GM12878 (cell line): Measurements from ENCODE around the gene ADAMTS2. TPM values are rescaled to one million over a fixed set of nuclear protein-coding genes. Genes with fewer than 3 reads are reported as not detected.

Source experiments
- ATAC-seq: fragments of 200-7000 bp; cut with Tn5 transposase; 3 replicates; pipeline ENCODE4 v1.9.1; 2020; ENCODE audit warnings: mild to moderate bottlenecking, moderate library complexity
- BruUV-seq: library from RNA; stranded (reverse); fragments of 400-500 nt; replicated peaks from 2 replicates; lab custom pipeline; 2021; lab: Mats Ljungman, UMichigan
- CTCF ChIA-PET: fragments of 300-600 bp; sonication (Branson Sonifier 250); formaldehyde crosslinking; extraction: SDS; loops from one replicate; lab custom pipeline; 2021; ENCODE audit warnings: inconsistent platforms; lab: Yijun Ruan, JAX
- POLR2A ChIA-PET: fragments of 350-600 bp; formaldehyde crosslinking; extraction: SDS; loops from one replicate; lab custom pipeline; 2021; ENCODE audit warnings: inconsistent platforms; lab: Charles Lee
- RAD21 ChIA-PET: fragments of 300-600 bp; sonication (Branson Sonifier 250); formaldehyde crosslinking; loops from one replicate; lab custom pipeline; 2023; ENCODE audit warnings: antibody characterized with exemption; ENCODE audit not compliant: unreplicated experiment; lab: Charles Lee
- SMC1A ChIA-PET: fragments of 300-600 bp; sonication (Branson Sonifier 250); formaldehyde crosslinking; loops from one replicate; lab custom pipeline; 2023; ENCODE audit not compliant: unreplicated experiment, uncharacterized antibody; lab: Charles Lee
- DNase-seq: peaks from one replicate; pipeline ENCODE4 v3.0.0-alpha.2; 2011; ENCODE audit warnings: low read depth, low spot score
- FAIRE-seq: peaks from 3 replicates; lab custom pipeline; 2011; peaks lifted over from hg19 to GRCh38; lab: Jason Lieb, UNC
- H2AFZ ChIP-seq: 2 replicates; pipeline ENCODE4 v1.6.0; 2011; ENCODE audit warnings: low read depth, low read length, control low read depth; ENCODE audit not compliant: control insufficient read depth
- H3K27ac ChIP-seq: 2 replicates; pipeline ENCODE4 v1.5.1; 2011; ENCODE audit warnings: control low read depth; ENCODE audit not compliant: control insufficient read depth, insufficient read depth
- H3K27me3 ChIP-seq, 2 experiments: replicated peaks in 1 of 2; 2 replicates each; pipeline versions ENCODE4 v1.6.0 to v1.6.1; 2011; ENCODE audit warnings: low read length in 1 of 2; ENCODE audit not compliant: control insufficient read depth in 2 of 2, insufficient read depth in 2 of 2
- H3K36me3 ChIP-seq, 2 experiments: 2 replicates each; pipeline ENCODE4 v1.5.1; 2011; ENCODE audit warnings: low read length in 1 of 2; ENCODE audit not compliant: control insufficient read depth in 2 of 2, insufficient read depth in 2 of 2
- H3K4me1 ChIP-seq: 2 replicates; pipeline ENCODE4 v1.6.1; 2011; ENCODE audit warnings: mild to moderate bottlenecking, low read length, moderate library complexity, mixed read lengths; ENCODE audit not compliant: control insufficient read depth, insufficient read depth
- H3K4me2 ChIP-seq: 2 replicates; pipeline ENCODE4 v1.6.0; 2011; ENCODE audit warnings: control low read depth; ENCODE audit not compliant: control insufficient read depth, insufficient read depth
- H3K4me3 ChIP-seq: fragments of 200-600 bp; sonication (generic); 2 replicates; pipeline ENCODE4 v1.5.1; 2016
- H3K79me2 ChIP-seq: 2 replicates; pipeline ENCODE4 v1.6.0; 2011; ENCODE audit warnings: low read length; ENCODE audit not compliant: control insufficient read depth, insufficient read depth
- H3K9ac ChIP-seq: 2 replicates; pipeline ENCODE4 v1.8.0; 2011; ENCODE audit warnings: low read length, control low read depth, mixed read lengths; ENCODE audit not compliant: control insufficient read depth, insufficient read depth
- H3K9me3 ChIP-seq: replicated peaks from 3 replicates; pipeline ENCODE4 v1.5.1; 2011; ENCODE audit warnings: mild to moderate bottlenecking, low read length; ENCODE audit not compliant: control insufficient read depth, insufficient read depth
- H4K20me1 ChIP-seq: 2 replicates; pipeline ENCODE4 v1.6.0; 2011; ENCODE audit not compliant: control insufficient read depth, insufficient read depth
- EED ChIP-seq: sonication (generic); IDR thresholded peaks from 2 replicates; pipeline ENCODE4 v1.6.1; 2016; ENCODE audit warnings: antibody characterized with exemption, low read depth
- EP300 ChIP-seq, 2 experiments: fragments of 150-350 bp in 1 of 2; IDR thresholded peaks; 2 replicates each; pipeline ENCODE4 v1.6.1; 2011 to 2012; ENCODE audit warnings: low read depth in 2 of 2, low read length in 2 of 2, borderline replicate concordance in 1 of 2, improper control_type of control experiment in 1 of 2, inconsistent platforms in 1 of 2; ENCODE audit not compliant: control insufficient read depth in 1 of 2
- ETV6 ChIP-seq, 2 experiments: fragments of 450-650 bp in 1 of 2; IDR thresholded peaks in 1 of 2; conservative IDR thresholded peaks in 1 of 2; 2 replicates each; pipeline ENCODE4 v1.6.1; 2014; ENCODE audit warnings: antibody characterized with exemption in 1 of 2, borderline replicate concordance in 1 of 2, low read depth in 1 of 2, mild to moderate bottlenecking in 1 of 2, moderate library complexity in 1 of 2
- FOS ChIP-seq: IDR thresholded peaks from 3 replicates; pipeline ENCODE4 v1.6.1; 2011; ENCODE audit warnings: borderline replicate concordance; ENCODE audit not compliant: insufficient read length; ENCODE audit errors: extremely low read depth
- HDGF ChIP-seq: fragments of 450-650 bp; IDR thresholded peaks from 2 replicates; pipeline ENCODE4 v1.6.1; 2016; ENCODE audit warnings: antibody characterized with exemption
- KLF5 ChIP-seq: fragments of 450-650 bp; IDR thresholded peaks from 2 replicates; pipeline ENCODE4 v1.6.1; 2014; ENCODE audit warnings: mild to moderate bottlenecking; ENCODE audit not compliant: partially characterized antibody
- TCF3 ChIP-seq: IDR thresholded peaks from 2 replicates; pipeline ENCODE4 v1.6.1; 2012; ENCODE audit warnings: low read depth, mild to moderate bottlenecking, low read length, borderline replicate concordance; ENCODE audit not compliant: insufficient read depth
- ZNF384 ChIP-seq: IDR thresholded peaks from 2 replicates; pipeline ENCODE4 v1.6.1; 2012; ENCODE audit warnings: low read depth, mild to moderate bottlenecking, low read length, improper control_type of control experiment, borderline replicate concordance
- WGBS: methylation state at CpG from one replicate; pipeline ENCODE4 v1.1.6; 2016; ENCODE audit warnings: low lambda C conversion rate; ENCODE audit not compliant: insufficient replicate concordance, insufficient coverage; ENCODE audit errors: missing lambda C conversion rate; 5-methylcytosine and 5-hydroxymethylcytosine counted together
- in situ Hi-C: fragments of 300-500 bp; cut with MboI; formaldehyde crosslinking; loops from 9 replicates; pipeline ENCODE4 v1.14.3; 2018; ENCODE audit warnings: mixed read lengths
- intact Hi-C: fragments of 100-400 bp; cut with micrococcal nuclease; formaldehyde crosslinking; loops from one replicate; pipeline ENCODE4 v1.14.2; 2022; ENCODE audit not compliant: unreplicated experiment
- polyA plus RNA-seq, 11 experiments: library from polyadenylated mRNA; depleted of rRNA in 4 of 11; unstranded in 6 of 11; stranded (reverse) in 5 of 11; fragments of >200 nt; fragmentation: Nextera tagmentation in 4 of 11; fragmentation: Illumina TruSeq in 1 of 11; extraction: Ambion mirVana in 4 of 11; extraction: Trizol in 1 of 11; gene quantifications; 1 replicate in 1 of 11; 2 replicates in 10 of 11; pipeline versions ENCODE4 v1.2.1 to v1.2.3, GENCODE V29; 2011 to 2016; ENCODE audit warnings: inconsistent platforms in 2 of 11, missing spikeins in 2 of 11, low read depth in 1 of 11
- total RNA-seq, 4 experiments: library from RNA; depleted of rRNA in 3 of 4; stranded (reverse); fragments of >200 nt in 3 of 4; fragmentation: Illumina TruSeq in 1 of 4; extraction: Trizol in 1 of 4; gene quantifications; 2 replicates each; pipeline versions ENCODE4 v1.2.1 to v1.2.3, GENCODE V29; 2013 to 2021
- TF ChIP-seq, protein P1 (sequence below): fragments of 450-650 bp; IDR thresholded peaks from 2 replicates; pipeline ENCODE4 v1.6.1; 2017; ENCODE audit warnings: mild to moderate bottlenecking

ADAMTS2 gene
- total and polyA plus RNA-seq, 10 of the 15 experiments (the other 5 are each of a cell fraction or from before 2014, with no cell fraction given): 0.03 to 0.05 TPM; not detected in 8

DNA sequence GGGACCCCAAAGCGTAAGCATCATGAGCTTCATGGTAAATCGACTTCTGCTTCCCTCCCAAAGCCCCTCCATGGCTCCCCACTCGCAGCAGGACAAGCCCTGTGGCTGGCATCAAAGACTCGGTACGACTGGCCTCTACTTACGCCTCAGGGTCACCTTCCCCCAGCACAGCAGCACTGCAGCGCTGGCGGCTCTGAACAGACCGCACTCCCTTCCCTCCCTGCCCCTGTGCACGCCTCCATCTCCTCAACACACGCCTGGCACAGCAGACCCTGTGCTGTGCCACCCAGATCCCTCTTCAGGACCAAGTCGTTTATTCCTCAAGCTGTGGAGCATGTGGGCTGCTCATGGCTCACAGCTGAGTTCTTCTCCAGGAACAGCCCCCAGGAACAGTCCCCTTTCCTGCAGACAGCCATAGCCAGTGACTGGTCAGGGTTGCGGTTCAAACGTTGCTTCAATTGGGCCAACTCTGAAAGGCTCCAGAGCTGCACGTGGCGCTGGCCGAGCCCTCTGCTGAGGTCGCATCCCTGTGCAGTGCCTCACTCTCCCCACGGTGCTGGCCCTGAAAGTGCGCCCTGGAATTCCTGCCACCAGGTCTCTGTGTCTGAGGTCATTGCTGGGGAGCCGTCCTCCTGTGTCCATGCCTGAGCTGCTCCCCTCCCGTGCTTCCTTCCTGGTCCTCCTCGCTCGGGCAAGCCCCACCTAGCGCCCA lies 197.1 kb downstream of the ADAMTS2 start:
- H3K36me3 ChIP-seq: no peaks in the 10 kb centered on the region
- no TSS peak for BruUV-seq
- POLR2A ChIA-PET: no interaction called here
- H3K4me1 ChIP-seq: no peaks in the 10 kb centered on the region
- no peak for FAIRE-seq
- H3K9me3 ChIP-seq: peaks cover 4% of the 10 kb centered on the region; the same call in 1 of the 3 replicates
- TF ChIP-seq ZNF384 (no peak), EED (no peak), TCF3 (no peak), HDGF (no peak), KLF5 (no peak), FOS (no peak), EP300 (IDR thresholded peaks at IDR 0.05; ENCODE audit: borderline replicate concordance in 1 of 2, control insufficient read depth in 1 of 2, low read depth in 2 of 2, low read length in 2 of 2) (no peak), ETV6 (conservative IDR thresholded peaks at IDR 0.05 in 1 of 2, IDR thresholded peaks at IDR 0.05 in 1 of 2; ENCODE audit: borderline replicate concordance in 1 of 2, low read depth in 1 of 2) (no peak)
- TF ChIP-seq, protein P1, sequence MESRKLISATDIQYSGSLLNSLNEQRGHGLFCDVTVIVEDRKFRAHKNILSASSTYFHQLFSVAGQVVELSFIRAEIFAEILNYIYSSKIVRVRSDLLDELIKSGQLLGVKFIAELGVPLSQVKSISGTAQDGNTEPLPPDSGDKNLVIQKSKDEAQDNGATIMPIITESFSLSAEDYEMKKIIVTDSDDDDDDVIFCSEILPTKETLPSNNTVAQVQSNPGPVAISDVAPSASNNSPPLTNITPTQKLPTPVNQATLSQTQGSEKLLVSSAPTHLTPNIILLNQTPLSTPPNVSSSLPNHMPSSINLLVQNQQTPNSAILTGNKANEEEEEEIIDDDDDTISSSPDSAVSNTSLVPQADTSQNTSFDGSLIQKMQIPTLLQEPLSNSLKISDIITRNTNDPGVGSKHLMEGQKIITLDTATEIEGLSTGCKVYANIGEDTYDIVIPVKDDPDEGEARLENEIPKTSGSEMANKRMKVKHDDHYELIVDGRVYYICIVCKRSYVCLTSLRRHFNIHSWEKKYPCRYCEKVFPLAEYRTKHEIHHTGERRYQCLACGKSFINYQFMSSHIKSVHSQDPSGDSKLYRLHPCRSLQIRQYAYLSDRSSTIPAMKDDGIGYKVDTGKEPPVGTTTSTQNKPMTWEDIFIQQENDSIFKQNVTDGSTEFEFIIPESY: no peak
- TF ChIP-seq, all 136 proteins: peak for 0
- Histone ChIP-seq H3K9ac (no peak overlapping the region), H2AFZ (no peak overlapping the region), H3K27ac (no peak overlapping the region), H3K27me3 (no peaks in the 10 kb centered on the region), H3K79me2 (no peaks in the 10 kb centered on the region), H3K4me3 (no peak overlapping the region), H4K20me1 (no peaks in the 10 kb centered on the region), H3K4me2 (no peak overlapping the region)
- ChIA-PET RAD21 (no interaction called here), SMC1A (no interaction called here), CTCF (no interaction called here)
- WGBS: 41% methylated on average over 25 of the region's 25 CpGs
- intact Hi-C loops: no loop called here
- in situ Hi-C loops: no loop called here
- no peak for ATAC-seq
- no peak for DNase-seq
